LoVo (cell line): Measurements from ENCODE around the gene KCNJ15.

Experiments used
- DNase-seq: peaks from one replicate; pipeline ENCODE4 v3.0.0-alpha.2; 2016; ENCODE audit warnings: low spot score

The KCNJ15 gene

DNA sequence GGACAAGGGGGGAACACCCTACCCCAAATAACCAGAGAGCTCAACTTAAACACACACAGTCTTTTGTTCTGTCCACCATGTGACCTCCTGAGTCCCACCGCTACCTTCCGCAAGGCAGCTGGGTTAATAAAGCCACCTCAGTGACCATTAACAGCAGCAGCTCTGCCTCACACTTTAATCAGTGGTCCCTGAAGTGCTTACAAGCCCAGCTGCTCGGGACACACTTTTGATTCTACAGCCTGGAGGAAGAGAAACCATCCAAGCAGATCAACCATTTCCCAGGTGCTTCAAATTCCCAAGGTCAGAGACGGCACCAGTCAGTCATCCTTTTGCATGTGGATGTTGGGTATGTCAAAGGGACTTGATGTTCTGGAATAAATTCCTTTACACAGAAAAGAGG, 70.1 kb downstream of the KCNJ15 start:
- no peak for DNase-seq

DNA sequence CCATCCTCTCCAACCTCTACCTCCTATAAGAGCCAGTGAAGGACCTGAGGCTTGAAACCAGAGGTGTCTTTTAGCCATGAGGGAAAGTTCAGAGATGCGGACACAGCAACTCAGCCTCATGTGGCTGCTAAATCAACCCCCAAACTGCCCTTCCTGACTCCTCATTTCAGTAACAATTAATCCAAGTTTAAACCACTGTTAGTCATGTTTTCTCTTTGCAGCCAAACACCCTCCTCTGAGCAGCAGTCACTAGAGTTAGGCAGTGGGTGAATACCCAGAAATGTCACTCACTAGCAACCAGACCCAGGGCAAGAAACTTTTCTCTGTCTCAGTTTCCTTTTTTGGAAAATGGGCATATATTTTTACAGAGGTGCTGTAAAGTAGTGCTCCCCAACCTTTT, 71.2 kb downstream of the KCNJ15 start:
- DNase-seq = no peak

DNA sequence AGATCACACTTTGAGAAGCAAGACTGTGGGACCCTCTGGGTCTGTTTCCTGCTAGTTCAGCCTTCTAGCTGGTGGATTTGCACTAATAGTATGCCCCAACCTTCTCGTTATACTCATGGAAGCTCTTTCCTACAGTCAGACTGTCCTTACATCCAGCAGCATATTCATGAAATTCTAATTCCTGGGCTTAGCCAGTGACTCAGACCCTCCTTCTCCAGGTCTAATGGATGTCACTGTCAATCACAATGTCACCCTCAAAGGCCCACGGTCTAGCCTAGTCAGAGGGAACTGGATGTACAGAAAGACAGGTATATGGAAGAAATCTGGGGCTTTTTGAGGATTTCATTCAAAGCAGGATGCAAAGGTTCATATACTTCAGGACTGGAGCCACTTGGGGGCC, 72.4 kb downstream of the KCNJ15 start:
- DNase-seq = no peak

DNA sequence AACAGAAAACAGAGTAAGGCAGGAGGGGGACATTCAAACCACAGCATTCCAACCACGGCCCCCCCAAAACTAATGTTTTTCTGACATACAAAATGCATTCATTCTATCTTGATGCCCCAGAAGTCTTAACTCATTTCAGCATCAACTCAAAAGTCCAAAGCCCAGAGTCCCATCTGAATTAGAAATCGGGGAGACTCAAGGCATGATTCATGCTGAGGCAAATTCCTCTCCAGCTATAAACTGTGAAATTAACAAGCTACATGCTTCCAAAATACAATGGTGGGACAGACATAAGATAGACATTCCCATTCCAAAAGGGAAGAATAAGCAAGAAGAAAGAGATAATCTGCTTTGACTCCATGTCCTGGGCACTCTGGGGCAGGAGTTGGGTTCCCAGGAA, 73.9 kb downstream of the KCNJ15 start:
- no peak for DNase-seq

DNA sequence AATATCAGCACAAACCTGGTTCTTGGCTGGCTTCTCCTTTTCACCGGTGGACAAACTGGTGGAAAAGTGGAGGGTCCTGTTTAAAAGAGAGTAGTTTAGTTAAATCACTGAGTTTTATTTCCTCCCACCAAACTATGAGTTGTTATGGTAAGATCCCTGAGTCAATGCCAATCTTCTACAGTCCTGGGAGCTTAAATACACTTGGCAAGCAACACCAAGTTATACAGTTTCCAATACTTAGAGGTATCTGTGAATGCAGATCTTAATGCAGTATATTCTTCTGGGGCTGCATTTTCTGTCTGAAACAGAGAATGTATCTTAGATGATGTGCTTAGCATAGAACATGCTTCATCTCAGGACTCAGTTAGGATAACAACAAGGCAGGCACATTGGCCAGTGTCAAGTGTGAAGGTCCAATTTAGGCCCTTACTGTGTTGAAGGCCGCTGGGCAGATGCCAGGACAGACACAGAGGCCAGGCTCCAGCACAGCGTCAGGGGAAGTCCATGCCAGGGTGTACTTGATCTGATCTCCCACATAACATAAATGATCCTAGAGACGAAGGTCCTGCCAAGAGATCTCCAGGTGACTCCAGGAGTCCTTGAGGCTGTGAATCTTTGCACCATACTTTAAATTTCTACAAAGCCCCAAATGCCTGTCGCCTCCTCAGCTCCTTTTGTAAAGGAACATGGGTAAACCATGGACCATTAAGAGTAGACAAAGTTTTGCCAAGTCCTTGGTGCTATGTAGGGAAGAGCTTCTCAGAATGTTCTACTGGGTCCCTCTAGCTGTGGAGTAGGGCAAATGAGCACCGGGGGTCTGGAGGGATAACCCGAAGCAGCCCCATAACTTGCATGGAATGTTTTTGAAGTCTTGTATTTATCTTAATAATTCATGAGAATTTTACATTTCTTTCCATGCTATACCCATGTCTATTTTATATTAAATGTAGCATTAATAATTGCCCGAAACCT, 76.8 kb downstream of the KCNJ15 start:
- no peak for DNase-seq

DNA sequence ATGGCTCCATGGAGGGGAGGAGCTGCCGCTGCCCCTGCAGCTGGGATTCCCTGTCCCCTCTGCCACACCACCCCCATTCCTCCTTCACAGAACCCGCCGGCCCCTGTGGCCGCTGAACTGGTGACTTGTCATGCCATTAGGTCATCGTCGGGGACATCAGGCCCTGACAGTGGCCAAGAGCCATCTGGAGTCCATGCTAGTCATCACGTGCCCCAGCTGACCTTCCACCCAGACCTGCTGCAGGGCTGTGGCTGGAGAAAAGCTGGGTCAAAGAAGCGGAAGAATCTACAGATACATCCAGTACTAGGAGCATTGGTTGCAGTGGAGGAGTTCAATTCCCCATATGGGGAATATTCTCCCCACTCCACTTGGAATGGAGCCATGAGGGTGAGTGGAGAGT, 78.1 kb downstream of the KCNJ15 start:
- DNase-seq = no peak

DNA sequence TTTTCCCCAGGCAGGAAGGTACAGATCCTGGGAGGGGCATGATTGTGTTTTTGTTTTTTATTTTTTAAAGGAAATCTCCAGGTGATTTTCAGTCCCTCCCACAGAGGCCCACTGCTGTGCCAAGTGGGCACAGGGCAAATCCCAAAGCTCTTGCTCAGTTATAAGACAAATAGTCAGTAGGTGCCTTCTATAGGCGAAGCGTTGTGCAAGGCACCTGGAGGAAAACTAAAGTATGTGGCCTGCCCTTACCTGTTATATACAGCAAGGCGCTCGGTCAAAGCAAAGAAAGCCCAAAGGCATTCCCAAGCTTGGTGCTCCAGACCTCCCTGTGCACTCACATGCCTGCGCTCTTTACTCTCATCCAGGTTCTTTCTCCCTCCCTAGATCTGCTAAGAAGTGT, 81.0 kb downstream of the KCNJ15 start:
- no peak for DNase-seq

DNA sequence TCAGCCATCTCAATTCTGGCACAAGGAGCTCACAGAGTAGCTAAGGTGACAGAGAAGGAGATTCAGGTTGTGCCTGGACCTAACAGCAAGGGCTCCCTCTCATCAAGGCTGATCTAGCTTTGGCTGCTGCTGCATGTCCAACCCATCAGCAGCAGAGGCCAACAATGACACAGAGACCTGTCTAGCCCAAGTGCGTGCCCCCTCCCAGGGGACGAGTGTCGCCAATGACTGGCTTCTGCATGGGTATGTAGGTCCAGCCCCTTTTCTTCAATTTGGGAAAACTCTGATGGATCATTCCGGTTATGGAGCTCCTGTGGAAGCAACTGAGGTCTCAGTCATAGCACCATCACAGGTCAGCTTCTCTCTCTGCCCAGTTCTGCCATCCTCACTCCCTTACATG, 83.3 kb downstream of the KCNJ15 start:
- DNase-seq = no peak

DNA sequence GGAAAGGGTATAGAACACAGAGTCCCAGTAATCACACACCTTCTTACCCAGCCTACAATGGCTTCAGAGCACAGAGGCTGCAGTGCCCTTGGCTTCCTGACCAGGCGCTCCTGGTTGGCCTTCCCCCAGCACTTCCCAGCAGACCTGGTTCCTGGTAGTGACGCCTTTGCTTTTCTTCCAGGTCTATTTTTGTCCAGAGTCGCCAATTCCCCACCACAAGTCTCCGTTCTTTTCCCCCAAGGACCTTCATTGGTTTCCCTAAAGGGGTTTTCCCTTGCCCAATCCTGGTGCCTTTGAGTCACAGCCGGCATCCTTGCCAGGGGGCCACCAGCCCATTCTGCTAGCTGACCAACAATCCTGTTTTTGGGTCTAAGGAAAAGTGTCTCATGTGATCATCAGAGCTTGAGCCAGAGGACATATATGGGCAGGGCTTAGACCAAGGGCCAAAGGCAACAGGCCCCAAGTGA, 84.8 kb downstream of the KCNJ15 start:
- no peak for DNase-seq

DNA sequence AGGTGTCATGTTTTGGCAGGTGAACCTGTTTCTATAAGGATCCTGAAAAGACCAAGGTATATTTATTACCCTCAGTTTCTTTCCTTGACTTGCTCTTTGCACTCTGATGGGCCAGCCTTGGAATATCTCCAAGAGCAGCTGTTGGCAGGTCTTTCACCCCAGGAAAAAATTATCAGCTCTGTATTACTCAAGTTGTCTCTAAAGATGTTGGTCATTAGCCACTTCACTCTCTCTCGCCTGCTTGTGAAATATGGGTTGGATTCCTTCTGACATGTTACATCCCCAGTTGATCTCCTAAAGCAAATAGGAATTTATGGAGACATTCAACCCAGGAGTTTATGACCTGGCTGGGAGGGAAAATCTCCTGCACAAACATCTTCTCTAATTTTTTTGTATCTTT, 85.9 kb downstream of the KCNJ15 start:
- no peak for DNase-seq

DNA sequence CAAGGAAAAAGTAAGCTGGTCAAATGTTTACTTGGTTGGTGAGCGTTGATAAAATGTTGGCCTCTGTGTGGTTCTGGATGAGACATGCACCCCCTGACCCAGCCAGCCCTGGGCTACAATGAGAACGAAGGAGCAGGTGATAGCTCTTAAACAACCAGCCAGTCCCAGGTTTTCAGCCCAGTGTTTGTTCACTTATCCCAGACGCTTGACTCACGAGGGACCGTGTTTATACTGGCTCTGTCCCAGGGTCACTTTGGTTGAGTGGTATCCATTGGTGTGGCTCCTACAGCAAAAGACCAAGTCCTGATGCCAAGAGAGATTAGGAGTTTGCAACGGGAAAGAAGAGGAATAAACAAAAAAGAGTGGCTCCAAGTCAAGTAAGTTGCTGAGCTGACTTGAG, 86.9 kb downstream of the KCNJ15 start:
- peak; percentile 32 for DNase-seq

DNA sequence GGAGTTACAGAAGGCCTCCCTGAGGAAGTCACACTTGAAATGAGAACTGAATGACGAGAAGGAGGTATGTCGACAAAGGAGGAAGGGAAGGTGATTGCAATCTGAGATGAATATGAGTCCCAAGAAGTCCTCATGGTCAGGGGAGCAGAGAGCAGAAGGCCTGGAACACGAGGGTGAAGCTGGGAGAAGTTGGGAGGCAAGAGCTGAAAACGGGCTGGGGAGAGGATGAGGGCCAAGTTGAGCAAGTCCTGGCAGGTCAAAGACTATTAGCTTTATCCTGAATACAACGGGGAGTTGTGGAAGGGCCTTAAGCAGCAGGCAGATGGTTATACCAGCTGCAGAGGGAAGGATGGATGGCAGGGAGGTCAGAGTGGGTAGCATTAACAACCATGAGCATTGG, 89.5 kb downstream of the KCNJ15 start:
- no peak for DNase-seq

DNA sequence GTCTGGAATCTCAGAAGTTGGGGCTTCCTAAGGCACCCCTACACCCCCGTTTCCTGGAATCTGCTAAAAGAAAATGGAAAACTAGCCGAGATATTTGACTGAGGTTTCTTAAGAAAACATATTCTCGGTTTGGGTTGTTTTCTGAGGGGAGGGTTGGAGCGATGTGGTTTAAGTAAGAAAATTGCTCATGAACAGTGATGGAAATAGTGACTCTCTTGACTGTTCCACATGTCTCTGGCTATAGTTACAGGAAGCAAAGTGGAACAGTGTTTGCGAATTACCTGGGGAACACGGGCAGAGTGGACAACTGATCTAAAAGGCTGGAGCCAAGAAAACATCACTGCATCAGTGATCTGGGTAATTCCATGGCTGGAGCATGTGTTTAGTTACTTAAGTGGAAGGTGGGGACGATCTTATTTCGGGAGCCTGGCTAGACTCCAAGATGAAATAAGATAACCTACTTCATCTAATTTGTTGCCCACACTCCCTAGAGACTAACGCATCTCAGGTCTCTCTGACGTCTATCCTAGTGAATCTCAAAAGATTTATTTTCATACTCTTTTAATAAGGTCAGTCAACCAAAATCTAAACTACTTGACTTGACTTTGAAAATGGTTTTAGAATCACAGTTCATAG, 92.4 kb downstream of the KCNJ15 start:
- no peak for DNase-seq

DNA sequence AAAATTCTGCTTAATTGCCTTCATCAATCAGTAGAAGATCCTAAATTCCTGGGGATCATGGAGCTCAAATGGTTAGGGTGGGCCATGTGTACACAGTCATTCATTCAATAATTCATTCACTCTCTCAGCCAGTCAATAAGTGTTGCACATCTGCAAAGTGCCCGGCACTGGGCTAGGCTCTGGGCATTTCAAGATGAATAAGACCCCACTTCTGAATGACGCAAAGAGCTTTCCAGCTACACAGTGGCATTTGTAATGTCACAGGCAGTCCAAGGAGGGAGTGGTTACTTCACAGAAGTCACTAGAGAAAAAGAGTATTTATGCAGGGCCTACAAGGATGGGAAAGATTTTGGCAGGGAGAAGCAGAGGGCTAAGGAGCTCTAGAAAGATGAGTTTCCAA, 93.2 kb downstream of the KCNJ15 start:
- no peak for DNase-seq

DNA sequence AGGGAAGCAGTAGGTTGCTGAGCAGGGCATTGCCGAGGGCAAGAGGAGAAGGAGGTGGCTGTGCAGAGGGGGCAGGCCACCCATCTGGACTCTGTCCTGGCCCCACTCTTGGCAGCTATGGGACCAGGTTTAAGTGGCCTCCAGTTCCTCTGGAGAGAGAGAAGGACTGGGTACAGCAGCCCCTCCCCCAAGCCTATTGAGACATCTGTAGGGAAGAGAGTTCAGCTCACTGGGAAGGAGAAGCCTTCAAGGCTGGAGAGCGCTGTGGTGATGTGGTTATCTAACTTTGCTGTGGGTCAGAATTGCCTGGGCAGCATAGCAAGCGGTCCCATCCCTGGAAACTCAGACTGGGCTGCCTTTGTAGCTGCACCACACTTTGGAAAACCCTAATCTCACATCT, 93.9 kb downstream of the KCNJ15 start:
- DNase-seq = no peak

DNA sequence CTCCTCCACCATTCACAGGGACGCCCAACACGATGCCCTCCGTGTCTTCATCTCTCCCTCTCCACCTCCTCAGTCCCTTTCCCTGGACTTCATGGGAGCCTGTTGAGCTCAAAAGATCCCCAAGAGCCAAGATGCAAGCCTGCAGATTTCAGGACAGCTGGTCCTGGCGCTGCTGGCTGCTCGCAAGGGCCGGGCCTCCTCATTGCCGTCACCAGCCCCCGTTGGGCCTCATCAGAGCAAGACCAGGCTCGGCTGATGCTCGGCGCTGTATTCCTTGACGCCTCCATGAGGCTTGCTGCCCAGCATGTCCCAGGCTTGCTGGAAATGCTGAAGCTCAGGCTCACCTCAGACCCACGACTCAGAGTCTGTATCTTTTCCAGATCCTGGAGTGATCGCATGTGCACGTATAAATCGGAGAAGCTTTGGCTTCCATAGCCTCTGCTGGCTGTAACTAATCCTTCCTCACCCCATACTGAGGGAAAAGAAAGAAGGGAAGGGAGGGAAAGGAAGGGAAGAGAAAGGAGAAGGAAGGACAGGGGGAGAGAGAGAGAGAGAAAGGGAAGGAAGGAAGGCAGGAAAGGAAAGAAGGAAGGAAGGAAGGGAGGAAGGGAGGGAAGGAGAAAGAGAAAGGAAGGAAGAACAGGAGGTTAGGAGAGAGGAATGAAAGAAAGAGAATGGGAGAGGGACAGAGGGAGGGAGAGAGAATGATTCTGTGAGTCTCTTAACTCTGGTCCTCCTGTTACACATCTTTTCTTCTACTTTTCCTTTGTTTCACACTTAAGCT, 94.6 kb downstream of the KCNJ15 start:
- no peak for DNase-seq

DNA sequence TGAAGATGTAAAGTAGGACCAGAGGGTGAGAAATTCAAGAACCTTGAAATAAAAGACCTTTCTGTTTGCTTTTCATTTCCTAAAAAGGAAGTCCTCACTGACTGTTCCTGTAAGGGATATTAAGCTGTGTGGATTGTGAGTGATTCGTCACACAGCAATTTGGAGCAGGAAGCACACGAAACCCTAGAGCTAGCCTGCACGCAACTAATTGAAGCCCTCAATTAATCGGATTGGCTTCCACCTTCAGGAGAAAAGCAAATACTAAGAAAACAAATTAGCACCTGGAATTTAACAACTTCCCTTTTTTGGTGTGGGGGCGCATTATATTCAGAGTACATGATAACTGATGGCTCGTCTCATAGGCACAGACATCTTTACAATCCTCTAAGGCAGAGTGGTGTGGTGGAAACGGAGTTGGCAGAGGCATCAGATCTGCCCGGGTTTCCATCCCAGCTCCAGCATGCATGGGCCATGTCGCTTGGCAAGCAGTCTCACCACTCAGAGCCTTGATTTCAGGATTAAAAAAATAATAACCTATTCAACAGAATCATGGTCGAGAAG, 95.2 kb downstream of the KCNJ15 start:
- peak; percentile 35 for DNase-seq

DNA sequence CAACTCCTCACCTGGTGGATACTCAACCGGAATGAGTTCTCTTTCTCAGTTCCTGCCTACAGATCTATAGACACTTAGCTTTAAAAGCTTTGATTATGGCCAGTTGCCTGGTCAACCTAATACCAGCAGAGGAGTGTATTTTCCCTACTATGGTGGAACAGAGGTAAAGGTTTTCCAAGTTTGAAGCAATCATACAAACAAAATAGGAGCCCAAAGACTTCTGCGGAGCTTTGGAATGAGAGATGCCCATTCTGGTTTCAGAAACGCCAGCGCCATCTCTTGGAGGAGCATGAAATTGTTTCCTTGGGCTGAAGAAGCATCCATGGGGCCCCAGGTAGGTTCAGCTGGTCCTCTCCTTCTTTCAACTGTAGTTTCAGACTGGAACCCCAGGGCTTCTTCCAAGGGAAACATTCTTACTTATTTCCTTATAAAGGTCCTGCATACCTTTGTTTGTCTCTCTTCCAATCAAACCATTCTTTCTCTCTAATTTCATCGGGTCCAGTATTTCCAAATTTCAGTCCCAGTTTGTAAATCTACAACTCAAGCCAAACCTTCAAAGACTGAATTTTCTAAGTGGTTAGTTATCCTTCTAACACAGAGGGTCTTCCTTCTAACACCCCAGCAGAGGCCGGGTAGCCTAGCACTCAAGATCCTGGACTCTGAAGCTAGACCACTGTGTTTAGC, 95.9 kb downstream of the KCNJ15 start:
- DNase-seq = peak; percentile 40

DNA sequence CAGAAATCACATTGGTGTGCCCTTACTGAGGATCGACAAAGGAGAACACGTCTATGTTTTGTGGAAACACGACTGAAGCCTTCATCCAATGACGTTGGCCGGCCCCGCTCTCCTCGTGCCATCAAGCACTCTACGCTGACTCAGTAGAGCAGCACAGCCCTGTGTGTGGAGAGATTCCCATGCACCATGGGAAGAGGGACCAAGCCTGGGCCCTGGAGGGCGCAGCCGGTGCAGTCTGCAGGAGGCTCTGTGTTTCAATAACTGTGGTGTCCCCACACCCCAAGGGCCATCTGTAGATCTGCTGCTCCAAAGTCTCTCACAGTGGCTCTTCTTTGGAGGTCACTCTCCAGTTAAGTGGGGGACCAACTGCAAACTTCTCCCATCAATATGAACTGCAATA, 97.4 kb downstream of the KCNJ15 start:
- no peak for DNase-seq

DNA sequence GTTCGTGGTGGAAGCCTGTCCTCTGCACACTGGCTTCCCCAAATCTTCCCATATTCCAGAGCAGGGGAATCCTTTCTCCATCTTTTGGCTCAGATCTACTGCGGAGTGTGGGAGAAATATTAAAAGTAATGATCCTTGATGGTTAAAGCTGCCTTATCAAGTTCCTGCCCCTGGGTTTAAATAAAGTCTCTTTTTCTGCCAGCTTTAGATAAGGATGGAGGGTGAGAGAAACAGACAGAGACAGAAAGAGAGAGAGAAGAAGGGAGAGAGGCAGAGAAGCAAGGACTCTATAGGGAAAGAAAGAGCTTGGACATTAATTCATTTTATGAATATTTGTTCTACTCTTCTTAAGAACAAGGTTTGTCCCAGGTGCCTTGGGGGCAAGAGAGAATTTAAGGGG, 98.0 kb downstream of the KCNJ15 start:
- DNase-seq = no peak

DNA sequence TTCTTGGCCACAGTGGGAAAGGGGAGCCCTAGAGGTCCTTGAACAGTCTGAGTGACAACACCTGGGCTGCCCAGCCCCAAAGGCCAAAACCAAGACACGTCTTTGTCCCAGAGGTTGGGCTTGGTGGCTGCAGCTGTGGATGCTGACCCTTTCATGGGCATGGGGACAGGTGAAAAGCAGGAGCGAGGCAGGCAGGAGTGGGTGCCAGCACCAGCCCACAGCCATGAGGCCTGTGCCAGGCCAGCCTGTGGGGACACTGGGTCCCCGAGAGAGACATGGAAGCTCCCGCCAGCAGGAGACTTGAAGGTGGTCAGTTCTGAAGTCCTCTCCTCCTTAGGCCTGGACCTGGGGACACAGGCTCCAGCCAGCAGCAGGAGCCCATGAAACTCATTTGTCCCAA, 98.6 kb downstream of the KCNJ15 start:
- no peak for DNase-seq
